PC-9 (cell line): ENCODE results near the gene MCF2L.

Experiments used
- EZH2 ChIP-seq: fragments of 200-600 bp; sonication (generic); IDR thresholded peaks from 2 replicates; pipeline ENCODE4 v1.8.0; 2017; ENCODE audit warnings: antibody characterized with exemption, low read depth
- TF ChIP-seq, protein P1 (sequence below): fragments of 200-600 bp; sonication (generic); conservative IDR thresholded peaks from 2 replicates; pipeline ENCODE4 v1.6.1; 2017; ENCODE audit warnings: mixed run types, antibody characterized with exemption, mild to moderate bottlenecking, moderate library complexity

DNA sequence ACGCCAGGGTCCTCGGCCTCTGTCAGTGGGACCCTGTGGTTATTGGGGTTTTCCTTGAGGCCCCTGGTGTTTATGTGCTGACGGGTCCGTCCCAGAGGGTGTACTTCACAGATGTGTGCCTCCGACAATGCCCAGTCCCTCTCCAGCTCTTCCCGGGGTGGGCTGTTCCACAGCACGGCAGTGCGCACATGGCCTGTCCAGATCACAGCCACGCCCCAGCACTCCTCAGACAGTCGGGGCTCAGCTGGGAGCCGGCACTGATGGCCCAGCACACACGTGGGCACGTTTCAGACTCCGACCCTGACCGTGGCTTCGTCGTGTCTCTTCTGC, 119.6 kb downstream of the MCF2L start:
- TF ChIP-seq, protein P1, sequence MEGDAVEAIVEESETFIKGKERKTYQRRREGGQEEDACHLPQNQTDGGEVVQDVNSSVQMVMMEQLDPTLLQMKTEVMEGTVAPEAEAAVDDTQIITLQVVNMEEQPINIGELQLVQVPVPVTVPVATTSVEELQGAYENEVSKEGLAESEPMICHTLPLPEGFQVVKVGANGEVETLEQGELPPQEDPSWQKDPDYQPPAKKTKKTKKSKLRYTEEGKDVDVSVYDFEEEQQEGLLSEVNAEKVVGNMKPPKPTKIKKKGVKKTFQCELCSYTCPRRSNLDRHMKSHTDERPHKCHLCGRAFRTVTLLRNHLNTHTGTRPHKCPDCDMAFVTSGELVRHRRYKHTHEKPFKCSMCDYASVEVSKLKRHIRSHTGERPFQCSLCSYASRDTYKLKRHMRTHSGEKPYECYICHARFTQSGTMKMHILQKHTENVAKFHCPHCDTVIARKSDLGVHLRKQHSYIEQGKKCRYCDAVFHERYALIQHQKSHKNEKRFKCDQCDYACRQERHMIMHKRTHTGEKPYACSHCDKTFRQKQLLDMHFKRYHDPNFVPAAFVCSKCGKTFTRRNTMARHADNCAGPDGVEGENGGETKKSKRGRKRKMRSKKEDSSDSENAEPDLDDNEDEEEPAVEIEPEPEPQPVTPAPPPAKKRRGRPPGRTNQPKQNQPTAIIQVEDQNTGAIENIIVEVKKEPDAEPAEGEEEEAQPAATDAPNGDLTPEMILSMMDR = no peak
- no peak for TF ChIP-seq EZH2
